HEK293 (cell line): Measurements from ENCODE around the gene CARNS1.

Experiments
- CTCF ChIP-seq: fragments of 450-650 bp; formaldehyde crosslinking; IDR thresholded peaks from 2 replicates; pipeline ENCODE4 v1.5.1; 2016; ENCODE audit warnings: missing biosample characterization, missing genetic modification characterization
- INSM2 ChIP-seq: fragments of 450-650 bp; formaldehyde crosslinking; IDR thresholded peaks from 2 replicates; pipeline ENCODE4 v1.5.1; 2016; ENCODE audit warnings: missing biosample characterization, missing genetic modification characterization
- ZNF121 ChIP-seq: fragments of 450-650 bp; formaldehyde crosslinking; IDR thresholded peaks from 2 replicates; pipeline ENCODE4 v1.5.1; 2016; ENCODE audit warnings: missing biosample characterization, missing genetic modification characterization
- ZNF274 ChIP-seq, 2 experiments: fragments of 200-500 bp in 1 of 2; fragments of 450-650 bp in 1 of 2; sonication (Bioruptor generic) in 1 of 2; formaldehyde crosslinking in 1 of 2; IDR thresholded peaks; 2 replicates each; pipeline versions ENCODE4 v1.5.1 to v1.6.1; 2014 to 2016; ENCODE audit warnings: borderline replicate concordance in 1 of 2, inconsistent platforms in 1 of 2, low read length in 1 of 2, missing biosample characterization in 1 of 2, missing genetic modification characterization in 1 of 2

- TF ChIP-seq ZNF274 (IDR thresholded peaks at IDR 0.05; ENCODE audit: low read length) (no peak), ZNF274 (tag by site-specific recombination; IDR thresholded peaks at IDR 0.05; ENCODE audit: borderline replicate concordance) (no peak), ZNF121 (tag by site-specific recombination) (no peak), INSM2 (tag by site-specific recombination) (no peak), CTCF (no peak)
Observed at GRCh38 chr11:67472882-67473281, 57.4 kb downstream of the CARNS1 start.
